ENCODE data around the gene RGS9BP.

Gene RGS9BP, protein sequence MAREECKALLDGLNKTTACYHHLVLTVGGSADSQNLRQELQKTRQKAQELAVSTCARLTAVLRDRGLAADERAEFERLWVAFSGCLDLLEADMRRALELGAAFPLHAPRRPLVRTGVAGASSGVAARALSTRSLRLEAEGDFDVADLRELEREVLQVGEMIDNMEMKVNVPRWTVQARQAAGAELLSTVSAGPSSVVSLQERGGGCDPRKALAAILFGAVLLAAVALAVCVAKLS

DNA sequence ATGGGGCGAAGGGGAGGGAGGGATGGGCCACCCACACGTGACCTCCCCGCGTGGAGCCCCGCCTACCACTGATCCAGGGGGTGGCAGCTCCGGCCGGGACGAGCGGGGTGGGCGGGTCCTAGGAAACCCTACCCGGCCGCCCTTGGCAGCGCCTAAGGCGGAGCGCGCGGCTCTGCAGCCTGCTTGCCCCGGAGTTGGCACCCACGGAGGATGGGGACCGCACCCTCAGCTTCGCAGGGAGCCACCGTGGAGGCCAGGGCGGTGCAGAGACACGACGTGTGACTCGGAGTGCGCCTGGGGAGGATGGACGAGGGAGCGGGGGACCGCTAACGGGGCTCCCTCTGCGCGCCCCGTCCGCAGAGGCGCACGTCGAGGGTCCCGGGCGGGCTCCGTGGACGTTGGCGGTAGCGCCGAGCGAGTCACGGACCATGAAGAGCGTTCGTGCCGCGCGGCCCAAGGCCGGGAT lies at the start of gene RGS9BP:
Gene RGS9BP (plus strand): TSS at position 129 of the 466 bp plus-strand sequence. CDS start 416 bp downstream, outside the sequence.
- DNase-seq (ENCODE audit: low read depth, low spot score): no peak
- Histone ChIP-seq H3K9me3 (ENCODE audit: low read depth, low read length) (no peaks in the 10 kb centered on the region), H3K4me3 (peak within 1 kb of the TSS; percentile 92), H3K27ac (no peak within 1 kb of the TSS), H3K9ac (ENCODE audit: insufficient read length) (peak within 1 kb of the TSS; percentile 80), H3K36me3 (ENCODE audit: insufficient read depth, low read length) (0 out of 2 replicates have a peak, but pooled peaks cover 2% of the 10 kb centered on the region)
- TF ChIP-seq EZH2 (IDR thresholded peaks at IDR 0.05) (no peak), FOXP2 (optimal IDR thresholded peaks at IDR 0.05; ENCODE audit: control extremely low read depth, extremely low read length, insufficient read depth) (no peak), POLR2AphosphoS5 (IDR thresholded peaks at IDR 0.05; ENCODE audit: borderline replicate concordance, low read depth, low read length) (no peak)

DNA sequence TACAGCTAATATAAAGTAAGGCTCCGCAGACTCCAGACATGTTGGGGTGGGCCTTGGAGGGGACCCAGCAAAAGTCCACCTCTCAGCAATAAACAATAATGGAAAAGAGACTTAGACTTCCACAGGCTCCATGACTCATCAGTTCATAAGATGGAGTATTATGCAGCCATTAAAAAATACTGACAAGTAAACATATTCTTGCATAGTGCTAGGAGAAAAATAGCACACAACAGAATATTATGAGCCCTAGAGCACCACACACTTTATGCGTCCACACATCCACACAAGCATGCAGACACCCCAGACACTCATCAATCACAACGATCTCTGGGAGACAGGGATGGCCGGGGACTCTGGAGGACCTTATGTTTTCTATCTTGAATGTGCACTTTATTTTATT lies 48.7 kb upstream of the RGS9BP start:
- Histone ChIP-seq H3K9ac (ENCODE audit: insufficient read length) (no peak overlapping the region), H3K4me3 (no peak overlapping the region), H3K9me3 (ENCODE audit: low read depth, low read length) (no peaks in the 10 kb centered on the region), H3K27ac (no peak overlapping the region), H3K36me3 (ENCODE audit: insufficient read depth, low read length) (peaks cover 14% of the 10 kb centered on the region)
- DNase-seq (ENCODE audit: low read depth, low spot score): no peak
- no peak for TF ChIP-seq FOXP2 (optimal IDR thresholded peaks at IDR 0.05; ENCODE audit: control extremely low read depth, extremely low read length, insufficient read depth)
- no peak for TF ChIP-seq EZH2 (IDR thresholded peaks at IDR 0.05)

DNA sequence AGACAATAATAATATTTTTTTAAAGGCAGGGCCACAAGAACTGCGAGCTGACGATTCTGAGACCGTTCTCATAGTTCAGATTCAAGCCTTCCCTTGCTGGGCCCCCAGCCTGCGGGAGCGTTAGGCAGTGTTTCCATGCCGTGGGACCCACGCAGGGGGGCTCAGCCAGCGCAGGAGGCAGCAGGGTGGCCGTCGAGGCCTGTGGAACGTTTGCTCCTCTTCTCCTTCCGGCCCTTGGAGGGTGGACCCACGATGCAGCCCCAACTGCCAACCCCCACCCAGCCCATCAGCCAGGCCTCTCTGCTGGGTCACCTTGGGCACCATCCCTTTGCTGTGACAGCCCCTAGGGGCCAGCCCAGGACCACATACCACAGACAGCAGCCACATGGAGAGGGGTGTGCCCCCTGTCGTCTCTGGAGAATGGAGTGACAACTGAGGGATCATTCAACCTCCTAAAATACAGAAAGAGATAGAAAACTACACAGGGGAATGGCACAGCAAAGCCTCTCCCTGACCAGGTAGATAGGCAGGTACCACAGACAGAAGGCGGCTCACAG lies 47.9 kb upstream of the RGS9BP start:
- H3K4me3 ChIP-seq: no peak overlapping the region
- H3K9ac ChIP-seq (ENCODE audit: insufficient read length): no peak overlapping the region
- no peak overlapping the region for H3K27ac ChIP-seq
- TF ChIP-seq POLR2AphosphoS5 (IDR thresholded peaks at IDR 0.05; ENCODE audit: borderline replicate concordance, low read depth, low read length): no peak
- TF ChIP-seq EZH2 (IDR thresholded peaks at IDR 0.05): no peak
- no peak for TF ChIP-seq FOXP2 (optimal IDR thresholded peaks at IDR 0.05; ENCODE audit: control extremely low read depth, extremely low read length, insufficient read depth)
- no peaks in the 10 kb centered on the region for H3K9me3 ChIP-seq (ENCODE audit: low read depth, low read length)
- DNase-seq (ENCODE audit: low read depth, low spot score): no peak
- peaks cover 9% of the 10 kb centered on the region; the same call in 1 of the 2 replicates for H3K36me3 ChIP-seq (ENCODE audit: insufficient read depth, low read length)

DNA sequence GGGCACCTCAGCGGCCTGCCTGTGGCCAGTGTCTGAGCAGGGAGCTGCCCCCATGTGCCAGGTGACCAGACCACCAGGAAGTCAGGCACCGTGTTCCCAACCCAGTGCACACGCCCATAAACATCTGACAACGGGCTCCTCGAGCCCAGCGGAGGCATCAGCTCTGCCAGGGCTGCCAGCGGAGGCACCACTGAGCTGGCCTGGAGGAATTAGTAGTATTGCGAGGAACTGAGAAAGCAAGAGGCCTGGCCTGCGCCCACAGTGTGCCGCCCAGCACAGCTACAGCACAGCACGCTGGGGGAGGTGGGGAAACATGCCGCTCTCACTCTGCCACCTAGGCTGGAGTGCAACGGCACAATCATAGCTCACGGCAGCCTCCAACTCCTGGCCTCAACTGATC lies 45.3 kb upstream of the RGS9BP start:
- Histone ChIP-seq H3K9ac (ENCODE audit: insufficient read length) (no peak overlapping the region), H3K4me3 (no peak overlapping the region), H3K27ac (no peak overlapping the region), H3K9me3 (ENCODE audit: low read depth, low read length) (no peaks in the 10 kb centered on the region), H3K36me3 (ENCODE audit: insufficient read depth, low read length) (peaks cover 6% of the 10 kb centered on the region; the same call in 1 of the 2 replicates)
- no peak for DNase-seq (ENCODE audit: low read depth, low spot score)
- TF ChIP-seq FOXP2 (optimal IDR thresholded peaks at IDR 0.05; ENCODE audit: control extremely low read depth, extremely low read length, insufficient read depth) (no peak), POLR2AphosphoS5 (IDR thresholded peaks at IDR 0.05; ENCODE audit: borderline replicate concordance, low read depth, low read length) (no peak), EZH2 (IDR thresholded peaks at IDR 0.05) (no peak)

DNA sequence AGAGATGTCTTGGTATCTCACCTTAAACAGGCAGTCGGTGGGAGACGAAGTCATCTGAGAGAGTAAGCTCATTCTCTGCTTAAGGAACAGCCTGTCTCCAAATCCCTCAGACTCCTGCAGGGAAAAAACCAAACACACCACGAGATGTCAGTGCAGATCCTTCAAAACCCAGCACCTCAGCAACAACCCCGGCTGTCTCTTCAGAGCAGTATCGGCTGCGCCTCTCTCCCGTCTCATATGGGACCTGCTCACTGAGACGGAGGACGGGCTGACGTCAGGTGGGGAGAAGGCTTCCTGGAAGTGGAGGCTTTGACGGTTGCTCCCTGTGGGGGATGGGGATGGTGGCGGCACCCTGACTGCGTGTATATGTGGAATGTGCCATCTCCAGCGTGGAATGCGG lies 44.3 kb upstream of the RGS9BP start:
- TF ChIP-seq FOXP2 (optimal IDR thresholded peaks at IDR 0.05; ENCODE audit: control extremely low read depth, extremely low read length, insufficient read depth) (no peak), EZH2 (IDR thresholded peaks at IDR 0.05) (no peak), POLR2AphosphoS5 (IDR thresholded peaks at IDR 0.05; ENCODE audit: borderline replicate concordance, low read depth, low read length) (no peak)
- no peak overlapping the region for H3K27ac ChIP-seq
- H3K36me3 ChIP-seq (ENCODE audit: insufficient read depth, low read length): peaks cover 11% of the 10 kb centered on the region; the same call in 1 of the 2 replicates
- H3K9me3 ChIP-seq (ENCODE audit: low read depth, low read length): no peaks in the 10 kb centered on the region
- H3K4me3 ChIP-seq: no peak overlapping the region
- no peak overlapping the region for H3K9ac ChIP-seq (ENCODE audit: insufficient read length)
- no peak for DNase-seq (ENCODE audit: low read depth, low spot score)

DNA sequence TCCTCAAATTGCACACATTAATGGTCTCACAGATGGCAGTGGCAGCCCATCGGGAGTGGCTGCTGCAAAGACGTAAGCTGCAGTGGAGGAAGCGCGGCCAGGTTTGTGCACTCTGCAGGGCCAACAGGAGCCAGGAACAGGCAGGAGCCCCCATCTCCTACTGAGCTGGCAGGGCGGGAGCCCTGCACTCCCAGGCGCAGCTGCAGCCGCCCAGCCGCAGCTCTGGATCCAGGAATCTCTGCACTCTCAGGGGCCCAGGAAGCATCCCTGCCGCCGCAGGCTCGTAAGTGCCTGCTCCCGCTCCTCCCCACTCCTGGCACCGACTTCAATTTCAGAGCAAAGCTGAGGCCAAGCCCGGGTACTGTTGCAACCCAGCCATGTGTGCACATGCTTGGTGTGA lies 38.2 kb upstream of the RGS9BP start:
- H3K36me3 ChIP-seq (ENCODE audit: insufficient read depth, low read length): peaks cover 50% of the 10 kb centered on the region
- H3K27ac ChIP-seq: no peak overlapping the region
- H3K9ac ChIP-seq (ENCODE audit: insufficient read length): no peak overlapping the region
- no peak for DNase-seq (ENCODE audit: low read depth, low spot score)
- no peaks in the 10 kb centered on the region for H3K9me3 ChIP-seq (ENCODE audit: low read depth, low read length)
- TF ChIP-seq EZH2 (IDR thresholded peaks at IDR 0.05): no peak
- no peak for TF ChIP-seq FOXP2 (optimal IDR thresholded peaks at IDR 0.05; ENCODE audit: control extremely low read depth, extremely low read length, insufficient read depth)
- TF ChIP-seq POLR2AphosphoS5 (IDR thresholded peaks at IDR 0.05; ENCODE audit: borderline replicate concordance, low read depth, low read length): no peak
- H3K4me3 ChIP-seq: no peak overlapping the region

DNA sequence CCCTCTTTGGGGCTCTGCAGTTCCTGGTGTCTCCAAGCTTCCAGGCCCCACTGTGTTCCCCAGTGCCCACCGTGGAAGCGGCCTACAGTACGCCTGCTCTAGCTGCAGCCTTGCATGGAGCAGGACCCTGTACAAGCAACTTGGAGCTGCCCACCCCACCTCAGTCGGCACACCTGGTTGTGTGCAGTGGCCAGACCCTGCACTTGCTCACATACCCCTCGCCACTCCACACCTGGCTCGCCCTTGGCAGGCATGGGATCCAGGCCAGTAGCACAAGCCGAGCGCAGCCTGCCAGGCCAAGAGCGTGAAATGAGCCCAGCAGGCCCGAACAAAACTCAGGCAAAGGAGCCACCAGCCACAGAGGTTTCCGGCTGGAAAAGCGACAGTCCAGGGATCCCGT lies 37.0 kb upstream of the RGS9BP start:
- Histone ChIP-seq H3K9me3 (ENCODE audit: low read depth, low read length) (no peaks in the 10 kb centered on the region), H3K4me3 (no peak overlapping the region), H3K27ac (no peak overlapping the region), H3K36me3 (ENCODE audit: insufficient read depth, low read length) (peaks cover 61% of the 10 kb centered on the region), H3K9ac (ENCODE audit: insufficient read length) (no peak overlapping the region)
- no peak for DNase-seq (ENCODE audit: low read depth, low spot score)
- no peak for TF ChIP-seq EZH2 (IDR thresholded peaks at IDR 0.05)
- TF ChIP-seq POLR2AphosphoS5 (IDR thresholded peaks at IDR 0.05; ENCODE audit: borderline replicate concordance, low read depth, low read length): no peak
- TF ChIP-seq FOXP2 (optimal IDR thresholded peaks at IDR 0.05; ENCODE audit: control extremely low read depth, extremely low read length, insufficient read depth): no peak

DNA sequence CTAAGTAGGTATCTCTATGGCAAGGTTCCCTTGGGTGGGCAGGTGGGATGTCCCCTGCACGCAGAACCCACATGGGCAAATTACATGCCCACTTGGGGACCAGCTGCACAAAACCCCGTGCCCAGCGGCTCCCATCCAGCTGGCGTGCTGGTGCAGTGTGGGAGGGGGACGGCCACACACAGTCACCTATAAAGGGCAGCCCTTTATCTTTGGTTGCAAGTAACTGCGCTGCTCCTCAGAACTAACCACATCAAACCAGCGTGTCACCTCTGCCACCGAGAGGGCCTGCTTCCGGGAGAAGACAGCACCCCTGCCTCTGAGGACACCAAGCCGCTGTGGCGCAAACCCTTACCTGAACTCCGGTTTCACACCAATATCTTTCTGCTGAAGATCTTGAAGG lies 32.9 kb upstream of the RGS9BP start:
- TF ChIP-seq FOXP2 (optimal IDR thresholded peaks at IDR 0.05; ENCODE audit: control extremely low read depth, extremely low read length, insufficient read depth) (no peak), POLR2AphosphoS5 (IDR thresholded peaks at IDR 0.05; ENCODE audit: borderline replicate concordance, low read depth, low read length) (no peak), EZH2 (IDR thresholded peaks at IDR 0.05) (no peak)
- H3K36me3 ChIP-seq (ENCODE audit: insufficient read depth, low read length): peaks cover 60% of the 10 kb centered on the region

More for the DNA sequence above, 32.9 kb upstream of the RGS9BP start:
- Histone ChIP-seq H3K9ac (ENCODE audit: insufficient read length) (no peak overlapping the region), H3K27ac (no peak overlapping the region), H3K9me3 (ENCODE audit: low read depth, low read length) (no peaks in the 10 kb centered on the region), H3K4me3 (no peak overlapping the region)
- DNase-seq (ENCODE audit: low read depth, low spot score): no peak

Measured in SK-N-MC (cell line).